GM12878 (cell line): ENCODE results near the gene RCCD1. TPM values are rescaled to one million over a fixed set of nuclear protein-coding genes. Genes with fewer than 3 reads are reported as not detected.
A peak's percentile ranks its signal among the peaks of the same experiment; 100 is the strongest.

ENCODE experiments used
- BHLHE40 ChIP-seq, 2 experiments: fragments of 450-650 bp in 1 of 2; IDR thresholded peaks; 2 replicates each; pipeline ENCODE4 v1.6.1; 2011 to 2017; ENCODE audit warnings: low read depth in 2 of 2, borderline replicate concordance in 1 of 2, improper control_type of control experiment in 1 of 2, low read length in 1 of 2, mild to moderate bottlenecking in 1 of 2
- CBFB ChIP-seq: IDR thresholded peaks from 2 replicates; pipeline ENCODE4 v1.6.1; 2016; ENCODE audit warnings: antibody characterized with exemption, low read depth
- CEBPZ ChIP-seq: fragments of 150-350 bp; IDR thresholded peaks from 2 replicates; pipeline ENCODE4 v1.6.1; 2016; ENCODE audit warnings: low read depth, low read length
- CTCF ChIP-seq, 3 experiments: IDR thresholded peaks in 2 of 3; conservative IDR thresholded peaks in 1 of 3; 2 replicates each; pipeline ENCODE4 v1.5.1; 2011; ENCODE audit warnings: low read depth in 3 of 3, low read length in 3 of 3, mild to moderate bottlenecking in 3 of 3, control low read depth in 2 of 3, moderate library complexity in 2 of 3, inconsistent platforms in 1 of 3, mixed read lengths in 1 of 3; ENCODE audit not compliant: control insufficient read depth in 2 of 3, insufficient read depth in 1 of 3; ENCODE audit errors: extremely low read depth in 1 of 3
- EED ChIP-seq: sonication (generic); IDR thresholded peaks from 2 replicates; pipeline ENCODE4 v1.6.1; 2016; ENCODE audit warnings: antibody characterized with exemption, low read depth
- EP300 ChIP-seq, 2 experiments: fragments of 150-350 bp in 1 of 2; IDR thresholded peaks; 2 replicates each; pipeline ENCODE4 v1.6.1; 2011 to 2012; ENCODE audit warnings: low read depth in 2 of 2, low read length in 2 of 2, borderline replicate concordance in 1 of 2, improper control_type of control experiment in 1 of 2, inconsistent platforms in 1 of 2; ENCODE audit not compliant: control insufficient read depth in 1 of 2
- HCFC1 ChIP-seq: fragments of 150-350 bp; IDR thresholded peaks from 2 replicates; pipeline ENCODE4 v1.6.1; 2014; ENCODE audit warnings: low read length
- IKZF2 ChIP-seq, 2 experiments: fragments of 450-650 bp; IDR thresholded peaks; 2 replicates each; pipeline ENCODE4 v1.6.1; 2017; ENCODE audit warnings: mild to moderate bottlenecking in 2 of 2, moderate library complexity in 2 of 2
- KAT2A ChIP-seq: conservative IDR thresholded peaks from 2 replicates; pipeline ENCODE4 v1.6.1; 2011; ENCODE audit warnings: low read depth, low read length; ENCODE audit not compliant: control insufficient read depth
- MTA3 ChIP-seq: IDR thresholded peaks from 2 replicates; pipeline ENCODE4 v1.6.1; 2012; ENCODE audit warnings: low read length, inconsistent platforms, borderline replicate concordance
- MXI1 ChIP-seq: fragments of 150-350 bp; IDR thresholded peaks from 2 replicates; pipeline ENCODE4 v1.6.1; 2011; ENCODE audit warnings: low read depth, mild to moderate bottlenecking, inconsistent platforms, low read length, improper control_type of control experiment
- MYC ChIP-seq: IDR thresholded peaks from 2 replicates; pipeline ENCODE4 v1.6.1; 2011; ENCODE audit warnings: mild to moderate bottlenecking, low read length, moderate library complexity, inconsistent platforms; ENCODE audit not compliant: insufficient read depth, insufficient replicate concordance, insufficient read length, severe bottlenecking
- NFIC ChIP-seq: IDR thresholded peaks from 2 replicates; pipeline ENCODE4 v1.6.1; 2012; ENCODE audit warnings: low read depth, mild to moderate bottlenecking, inconsistent platforms, low read length, moderate library complexity
- RAD21 ChIP-seq: IDR thresholded peaks from 2 replicates; pipeline ENCODE4 v1.6.1; 2011; ENCODE audit warnings: mild to moderate bottlenecking, low read depth, low read length, moderate library complexity; ENCODE audit not compliant: insufficient read depth
- SMAD1 ChIP-seq: fragments of 450-650 bp; IDR thresholded peaks from 2 replicates; pipeline ENCODE4 v1.6.1; 2018; ENCODE audit warnings: mild to moderate bottlenecking, low read depth; ENCODE audit not compliant: partially characterized antibody
- SRF ChIP-seq, 2 experiments: IDR thresholded peaks; 2 replicates each; pipeline ENCODE4 v1.6.1; 2011; ENCODE audit warnings: low read depth in 2 of 2, low read length in 2 of 2, mild to moderate bottlenecking in 1 of 2, moderate library complexity in 1 of 2
- ZBTB40 ChIP-seq: fragments of 450-650 bp; IDR thresholded peaks from 2 replicates; pipeline ENCODE4 v1.6.1; 2016; ENCODE audit warnings: mild to moderate bottlenecking, moderate library complexity, borderline replicate concordance
- ZNF217 ChIP-seq: fragments of 450-650 bp; IDR thresholded peaks from 2 replicates; pipeline ENCODE4 v1.6.1; 2017; ENCODE audit warnings: antibody characterized with exemption, mild to moderate bottlenecking
- ZNF622 ChIP-seq: fragments of 450-650 bp; IDR thresholded peaks from 2 replicates; pipeline ENCODE4 v1.6.1; 2017; ENCODE audit warnings: mild to moderate bottlenecking, inconsistent platforms
- ZZZ3 ChIP-seq: IDR thresholded peaks from 2 replicates; pipeline ENCODE4 v1.6.1; 2011; ENCODE audit warnings: low read depth; ENCODE audit not compliant: control insufficient read depth, insufficient read length
- polyA plus RNA-seq, 11 experiments: library from polyadenylated mRNA; depleted of rRNA in 4 of 11; unstranded in 6 of 11; stranded (reverse) in 5 of 11; fragments of >200 nt; fragmentation: Nextera tagmentation in 4 of 11; fragmentation: Illumina TruSeq in 1 of 11; extraction: Ambion mirVana in 4 of 11; extraction: Trizol in 1 of 11; gene quantifications; 1 replicate in 1 of 11; 2 replicates in 10 of 11; pipeline versions ENCODE4 v1.2.1 to v1.2.3, GENCODE V29; 2011 to 2016; ENCODE audit warnings: inconsistent platforms in 2 of 11, missing spikeins in 2 of 11, low read depth in 1 of 11
- total RNA-seq, 4 experiments: library from RNA; depleted of rRNA in 3 of 4; stranded (reverse); fragments of >200 nt in 3 of 4; fragmentation: Illumina TruSeq in 1 of 4; extraction: Trizol in 1 of 4; gene quantifications; 2 replicates each; pipeline versions ENCODE4 v1.2.1 to v1.2.3, GENCODE V29; 2013 to 2021

RCCD1 gene
- total and polyA plus RNA-seq, 10 of the 15 experiments (the other 5 are each of a cell fraction or from before 2014, with no cell fraction given) = 5.2 to 30.4 (median 20.9) TPM

GRCh38 chr15:90924375-90924774 lies 30.3 kb upstream of the RCCD1 start (continued):
- TF ChIP-seq CTCF (IDR thresholded peaks at IDR 0.05 in 2 of 3, conservative IDR thresholded peaks at IDR 0.05 in 1 of 3; ENCODE audit: control insufficient read depth in 2 of 3, extremely low read depth in 1 of 3, insufficient read depth in 1 of 3, low read depth in 3 of 3, low read length in 3 of 3) = no peak
- TF ChIP-seq EP300 (IDR thresholded peaks at IDR 0.05; ENCODE audit: borderline replicate concordance in 1 of 2, control insufficient read depth in 1 of 2, low read depth in 2 of 2, low read length in 2 of 2) = 0 out of 4 replicates have a peak, but pooled peaks of 1 of the 2 experiments have one; percentile 12
- TF ChIP-seq ZZZ3 = no peak
- TF ChIP-seq ZBTB40 = no peak
- TF ChIP-seq BHLHE40 (IDR thresholded peaks at IDR 0.05; ENCODE audit: borderline replicate concordance in 1 of 2, low read depth in 2 of 2, low read length in 1 of 2) = peak; percentile 43 to 48; a peak in 2 of 4 replicates
- TF ChIP-seq ZNF622 = no peak
- TF ChIP-seq MXI1 = no peak
- no peak for TF ChIP-seq MTA3
- TF ChIP-seq SRF (IDR thresholded peaks at IDR 0.05; ENCODE audit: low read depth in 2 of 2, low read length in 2 of 2) = no peak
- 0 out of 2 replicates have a peak, but pooled peaks have one; percentile 60 for TF ChIP-seq NFIC
- no peak for TF ChIP-seq CEBPZ
- TF ChIP-seq MYC = no peak
- TF ChIP-seq HCFC1 = no peak
- no peak for TF ChIP-seq RAD21
- TF ChIP-seq CBFB = no peak
- TF ChIP-seq EED = peak; percentile 75; the same call in 1 of the 2 replicates
- no peak for TF ChIP-seq ZNF217
- no peak for TF ChIP-seq KAT2A
- peak; percentile 52 to 57; a peak in 3 of 4 replicates for TF ChIP-seq IKZF2 (IDR thresholded peaks at IDR 0.05)
- TF ChIP-seq SMAD1 = peak; percentile 14
